NAMALWA (cell line): Measurements from ENCODE around the gene FYB2.

ENCODE experiments used
- DNase-seq: peaks from one replicate; pipeline ENCODE4 v3.0.0-alpha.2; 2015; ENCODE audit warnings: low spot score

The FYB2 gene

DNA sequence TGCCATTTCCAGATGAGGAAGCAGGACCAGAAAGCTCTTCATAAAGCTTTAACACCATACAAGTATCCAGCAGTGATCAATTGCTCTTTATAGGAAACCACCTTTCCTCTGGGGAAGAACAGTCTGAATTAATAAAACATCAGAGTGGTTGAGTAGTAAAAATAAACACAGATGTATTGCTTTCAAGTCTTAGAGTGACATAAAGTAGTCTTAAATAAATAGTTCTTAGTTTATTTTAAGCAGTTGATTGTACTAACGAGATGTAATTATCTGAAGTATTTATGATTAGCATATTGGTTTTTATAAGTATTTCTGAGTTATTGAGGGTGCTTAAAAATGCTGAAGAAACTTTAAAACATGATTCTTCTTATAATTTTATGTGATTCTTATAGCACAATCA is 107.1 kb downstream of the FYB2 start:
- DNase-seq = no peak

DNA sequence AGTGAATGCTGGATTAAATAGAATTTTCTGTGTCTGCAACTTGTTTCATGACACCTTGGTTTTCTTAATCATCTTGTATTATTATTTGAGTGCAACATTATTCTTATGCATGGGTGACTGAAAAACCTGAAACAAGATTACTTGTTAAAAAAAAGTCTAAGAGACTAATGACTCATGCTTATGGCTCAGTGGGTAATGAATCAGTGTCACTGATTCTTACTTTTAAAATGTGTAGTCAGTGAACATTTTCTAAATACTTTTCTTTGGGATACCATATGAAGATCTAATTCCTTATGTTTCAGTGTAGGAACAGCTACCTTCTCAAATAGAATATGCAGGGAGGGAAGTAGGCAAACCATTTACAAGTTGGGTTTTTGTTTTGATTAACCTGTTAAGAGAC is 108.6 kb downstream of the FYB2 start:
- no peak for DNase-seq

DNA sequence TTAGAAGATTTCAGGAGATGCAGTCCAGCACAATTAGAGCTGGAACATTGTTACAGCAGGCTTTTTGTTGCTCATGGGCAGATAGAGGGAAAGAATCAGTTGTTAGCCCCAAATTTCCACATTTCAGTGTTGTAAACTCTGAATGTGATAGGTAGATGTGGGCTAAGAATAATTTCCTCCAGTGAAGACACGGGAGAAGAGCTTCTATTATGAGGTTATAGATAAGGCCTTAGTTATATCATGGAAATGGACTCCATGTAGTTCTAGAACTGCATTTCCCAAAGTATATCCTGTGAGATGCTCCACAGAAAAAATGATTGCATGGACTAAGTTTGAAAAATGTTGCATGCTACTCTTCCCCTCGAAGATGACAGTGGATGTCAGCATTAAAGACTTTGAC is 109.2 kb downstream of the FYB2 start:
- no peak for DNase-seq

DNA sequence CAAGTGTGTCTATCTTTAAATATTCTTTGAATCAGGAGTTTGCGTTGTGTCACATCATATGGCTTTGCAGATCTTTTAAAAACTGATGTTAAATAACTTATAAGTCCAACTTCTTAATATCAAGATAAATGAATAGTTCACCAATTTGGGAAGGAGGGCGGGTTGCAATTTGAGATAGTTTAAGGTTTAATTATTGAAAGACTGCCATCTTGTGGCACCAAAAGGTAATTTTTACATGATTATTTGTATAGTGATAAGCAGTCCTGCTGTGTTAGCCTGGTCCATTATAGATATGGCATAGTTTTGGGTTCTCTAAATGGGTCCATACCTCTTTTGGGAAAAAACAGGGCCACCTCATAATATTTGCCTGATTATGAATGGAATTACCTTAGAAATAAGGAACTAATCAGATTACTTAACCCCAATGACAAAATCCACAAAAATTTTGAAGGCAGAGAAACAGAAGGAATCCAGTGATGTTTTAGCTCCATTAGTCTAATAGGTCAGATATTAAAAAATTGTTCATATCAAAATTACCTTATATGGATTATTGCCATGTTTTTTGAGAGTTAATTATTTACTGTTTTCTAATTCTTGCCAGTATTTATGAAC is 109.8 kb downstream of the FYB2 start:
- DNase-seq = peak; percentile 67

DNA sequence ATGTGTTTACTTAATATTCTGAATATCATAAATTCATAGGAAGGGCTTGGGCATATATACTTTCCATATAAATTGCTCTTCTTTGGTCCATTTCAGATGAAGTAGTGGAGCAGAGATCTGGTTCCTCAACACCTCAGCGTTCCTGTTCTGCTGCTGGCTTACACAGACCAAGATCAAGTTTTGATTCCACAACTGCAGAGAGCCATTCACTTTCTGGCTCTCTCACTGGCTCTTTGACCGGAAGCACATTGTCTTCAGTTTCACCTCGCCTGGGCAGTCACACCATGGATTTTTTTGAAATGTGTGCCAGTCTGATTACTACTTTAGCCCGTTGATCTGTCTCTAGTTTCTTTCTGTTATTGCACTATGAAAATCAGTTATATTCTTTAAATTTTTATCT is 111.8 kb downstream of the FYB2 start:
- DNase-seq = no peak

DNA sequence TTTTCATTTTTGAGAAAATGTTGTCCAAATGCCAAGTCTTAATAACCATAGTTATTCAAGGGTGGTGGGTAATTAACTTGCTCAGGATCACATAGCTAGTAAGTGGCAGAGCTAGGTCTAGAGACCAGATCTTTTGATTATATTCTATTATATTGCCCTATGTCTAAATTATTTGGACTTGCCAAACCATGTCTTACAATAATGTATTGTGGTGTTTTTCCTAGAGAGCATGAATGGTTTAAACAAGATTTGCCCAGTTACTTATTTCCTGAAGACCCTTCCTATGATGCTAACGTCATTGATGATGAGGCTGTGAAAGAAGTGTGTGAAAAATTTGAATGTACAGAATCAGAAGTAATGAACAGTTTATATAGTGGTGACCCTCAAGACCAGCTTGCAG is 115.5 kb downstream of the FYB2 start:
- no peak for DNase-seq

DNA sequence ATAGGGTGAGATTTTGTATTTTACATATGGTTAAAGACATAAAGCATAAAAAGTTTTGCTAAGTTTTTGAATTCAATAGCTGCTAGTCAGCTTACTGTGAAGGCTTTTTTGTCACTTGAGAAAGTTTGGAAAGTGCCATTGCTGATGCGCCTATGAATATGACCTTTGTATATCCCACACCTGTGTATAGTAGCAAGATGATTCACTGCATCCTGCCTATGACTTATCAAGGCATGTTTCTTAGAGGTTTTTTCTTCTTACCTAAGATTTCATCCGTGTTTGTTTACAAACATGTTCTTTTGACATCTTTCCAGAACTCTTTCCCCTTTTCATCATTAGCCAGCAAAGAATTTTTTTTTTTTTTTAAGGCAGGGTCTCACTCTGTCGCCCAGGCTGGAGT is 122.5 kb downstream of the FYB2 start:
- no peak for DNase-seq

DNA sequence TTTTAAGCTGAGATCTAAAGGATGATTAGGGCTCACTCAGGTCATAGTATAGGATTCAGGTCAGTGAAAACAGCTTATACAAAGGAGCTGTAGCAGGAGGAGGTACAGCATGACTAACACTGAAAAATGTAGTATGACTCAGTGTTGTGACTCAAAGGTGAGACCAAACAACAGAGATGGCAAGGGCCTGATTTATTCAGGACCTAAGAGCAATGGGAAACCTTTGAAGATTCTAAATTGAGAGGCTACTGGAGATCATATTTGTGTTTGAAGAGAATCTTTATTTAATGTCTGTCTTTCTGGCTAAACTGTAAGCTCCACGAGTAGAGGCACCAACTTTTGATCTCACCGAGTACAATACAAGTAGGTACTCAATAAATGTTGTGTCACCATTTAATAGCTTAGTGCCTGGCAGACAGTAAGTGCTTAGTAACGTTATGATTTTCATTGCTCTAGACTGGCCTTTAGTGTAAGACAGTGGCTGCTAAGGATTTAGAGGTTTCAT is 130.6 kb downstream of the FYB2 start:
- DNase-seq = no peak

DNA sequence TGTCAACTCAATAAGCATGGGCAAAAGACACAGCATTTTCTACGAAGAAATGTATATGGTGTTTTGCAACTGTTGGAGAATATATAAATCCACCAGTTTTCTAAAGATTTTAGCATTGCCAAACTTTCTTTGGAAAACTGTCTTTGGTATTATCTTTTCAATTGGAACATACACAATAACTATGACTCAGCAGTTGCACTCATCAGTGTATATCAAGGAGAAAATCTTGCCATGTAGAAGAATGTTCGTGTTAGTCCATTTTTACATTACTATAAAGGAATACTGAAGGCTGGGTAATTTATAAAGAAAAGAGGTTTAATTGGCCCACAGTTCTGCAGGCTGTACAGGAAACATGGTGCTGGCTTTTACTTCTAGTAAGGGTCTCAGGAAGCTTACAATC is 133.0 kb downstream of the FYB2 start:
- no peak for DNase-seq

DNA sequence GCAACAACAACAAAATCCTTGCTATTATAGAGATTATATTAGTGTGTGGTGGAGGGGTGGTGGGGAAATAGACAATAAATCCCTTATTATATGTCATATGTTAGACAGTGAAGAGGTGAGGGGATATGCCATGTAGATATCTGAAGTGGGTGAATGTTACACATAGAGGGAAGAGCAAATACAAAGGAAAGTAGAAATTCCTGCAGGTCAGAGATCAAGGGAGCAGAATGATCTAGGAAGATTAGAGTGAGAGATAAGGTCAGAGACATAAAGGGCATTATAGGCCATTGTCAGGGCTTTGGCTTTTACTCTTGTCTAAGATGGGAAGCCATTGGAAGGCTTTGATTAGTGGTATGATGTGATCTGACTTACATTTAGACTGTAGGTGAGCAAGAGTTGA is 135.6 kb downstream of the FYB2 start:
- DNase-seq = no peak

DNA sequence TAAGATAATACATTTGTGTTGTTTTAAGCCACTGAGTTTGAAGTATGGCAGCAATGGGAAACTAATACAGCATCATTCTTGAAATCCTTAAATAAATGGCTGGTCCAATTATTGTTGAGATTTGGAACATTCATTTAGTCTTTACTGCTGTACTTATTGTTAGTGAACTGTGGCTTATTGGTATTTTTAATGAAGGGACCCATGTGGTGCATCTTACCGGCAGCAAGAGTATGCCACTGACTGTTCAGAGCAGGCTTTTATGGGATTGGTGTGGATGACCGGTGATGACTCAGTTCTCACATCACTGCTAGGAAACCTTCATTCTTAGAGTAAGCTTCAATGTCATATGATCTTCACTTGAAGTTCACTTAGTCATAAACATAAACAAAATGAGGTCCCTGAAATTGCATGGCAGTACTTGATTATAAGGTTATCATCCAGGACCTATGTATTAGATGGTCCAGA is 142.6 kb downstream of the FYB2 start:
- no peak for DNase-seq

DNA sequence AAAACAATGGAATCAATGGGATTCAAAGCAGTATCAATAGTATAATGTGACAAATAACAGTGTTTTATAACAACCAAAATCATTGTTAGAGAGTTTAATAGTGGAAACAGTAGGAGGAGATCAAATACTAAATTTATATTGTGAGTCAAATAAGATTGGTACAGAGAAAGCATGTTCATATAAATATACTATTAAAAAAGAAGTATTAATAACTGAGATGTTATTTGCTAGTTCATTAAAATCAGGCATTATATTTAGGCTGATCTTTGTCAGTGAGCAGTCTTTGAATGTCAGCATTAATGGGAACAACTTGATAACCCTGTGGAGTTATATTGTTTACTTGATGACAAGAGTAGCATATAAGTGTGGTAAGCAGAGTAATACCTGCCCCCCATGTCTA is 143.4 kb downstream of the FYB2 start:
- DNase-seq = no peak

DNA sequence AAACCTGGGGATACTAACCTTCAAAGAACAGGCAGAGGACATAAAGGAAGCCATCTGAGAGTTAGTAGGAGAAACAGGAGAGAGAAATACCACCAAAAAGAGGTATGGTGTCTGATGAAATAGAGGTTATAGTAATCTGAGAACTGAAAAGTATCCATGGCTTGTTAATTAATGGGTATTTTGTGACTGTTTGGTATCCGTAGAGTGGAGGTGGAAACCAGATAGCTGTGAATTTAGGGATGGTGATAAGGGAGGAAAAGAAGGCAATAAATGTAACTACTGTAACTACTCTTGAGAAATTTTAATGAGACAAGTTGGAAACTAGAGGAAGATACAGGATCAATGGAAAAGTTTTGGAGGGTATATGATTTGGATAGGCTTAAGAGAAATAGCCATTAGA is 146.6 kb downstream of the FYB2 start:
- no peak for DNase-seq

DNA sequence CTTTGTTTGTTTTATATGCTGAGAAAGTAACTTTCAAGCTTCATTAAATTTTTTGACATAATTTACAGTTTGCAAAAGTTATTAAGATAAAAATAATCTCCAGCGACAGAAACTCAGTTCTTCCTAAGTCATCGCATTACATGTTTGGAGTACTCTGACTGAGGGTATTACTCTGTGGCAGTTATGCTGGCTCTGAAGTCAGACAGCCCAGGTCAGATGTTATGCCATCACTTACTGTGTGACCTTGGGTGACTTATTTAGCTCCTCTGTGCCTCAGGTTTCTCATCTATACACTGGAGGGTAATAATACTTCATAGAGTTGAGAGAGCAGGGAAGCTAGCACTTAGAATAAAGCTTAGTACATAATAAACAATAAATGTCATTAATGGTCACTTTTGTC is 147.7 kb downstream of the FYB2 start:
- DNase-seq = no peak

DNA sequence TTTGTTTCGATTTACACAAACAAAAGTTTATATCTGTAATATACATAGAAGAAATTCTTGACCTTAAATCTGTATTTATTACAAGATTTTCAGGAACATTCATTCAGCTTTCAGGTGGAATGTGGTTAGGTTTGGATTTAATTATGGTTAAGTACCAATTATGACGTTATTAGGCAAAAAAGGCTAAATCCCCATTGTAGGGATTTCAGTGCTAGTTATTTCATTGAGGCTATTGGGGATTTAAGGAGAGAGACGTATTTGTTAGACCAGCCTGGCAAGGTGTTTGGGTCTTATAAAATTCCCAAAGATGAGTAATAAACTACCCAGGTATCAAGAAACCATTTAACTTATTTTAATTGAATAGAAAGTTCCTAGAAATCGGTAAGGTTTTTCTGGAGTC is 148.1 kb downstream of the FYB2 start:
- DNase-seq = no peak

DNA sequence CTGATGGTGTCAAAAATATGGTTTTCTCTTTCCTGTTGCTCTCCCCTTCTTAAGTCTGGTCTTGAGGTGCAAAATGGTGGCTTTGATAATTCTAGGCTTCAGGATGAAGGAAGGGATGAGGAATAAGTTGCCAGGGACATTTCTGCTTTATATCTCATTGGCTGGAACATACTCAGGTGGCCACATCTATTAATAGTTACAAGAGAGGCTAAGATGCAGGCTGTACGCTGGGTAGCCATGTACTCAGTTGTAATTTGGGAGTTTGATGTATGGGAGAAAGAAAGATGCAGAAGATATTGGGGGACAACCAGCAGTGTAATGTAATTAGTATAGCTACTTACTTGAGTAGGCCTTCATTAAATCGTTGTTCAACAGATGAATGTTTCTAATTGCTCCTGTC is 148.9 kb downstream of the FYB2 start:
- DNase-seq = no peak
